Keratinocyte (primary cell): ENCODE results near the gene TUBB4B. TPM values are rescaled to one million over a fixed set of nuclear protein-coding genes. Genes with fewer than 3 reads are reported as not detected.

Experiments used
- DNase-seq: peaks from one replicate; pipeline ENCODE4 v3.0.0-alpha.2; 2011; ENCODE audit warnings: low read depth, missing footprints, low spot score
- FAIRE-seq: peaks from 2 replicates; lab custom pipeline; 2011; peaks lifted over from hg19 to GRCh38; lab: Jason Lieb, UNC
- H2AFZ ChIP-seq: 2 replicates; pipeline ENCODE4 v1.6.0; 2012; ENCODE audit warnings: low read length, control low read depth, inconsistent platforms; ENCODE audit not compliant: control insufficient read depth
- H3K27ac ChIP-seq: 2 replicates; pipeline ENCODE4 v1.5.1; 2011; ENCODE audit warnings: low read length; ENCODE audit not compliant: control insufficient read depth, insufficient read depth
- H3K27me3 ChIP-seq: 3 replicates; pipeline ENCODE4 v1.6.0; 2011; ENCODE audit warnings: low read length; ENCODE audit not compliant: control insufficient read depth, insufficient read depth; ENCODE audit errors: extremely low read depth
- H3K36me3 ChIP-seq, 2 experiments: 2 replicates in 1 of 2; 3 replicates in 1 of 2; pipeline ENCODE4 v1.5.1; 2011; ENCODE audit warnings: low read length in 2 of 2, mild to moderate bottlenecking in 1 of 2; ENCODE audit not compliant: control insufficient read depth in 2 of 2, insufficient read depth in 2 of 2; ENCODE audit errors: extremely low read depth in 1 of 2
- H3K4me1 ChIP-seq: 3 replicates; pipeline ENCODE4 v1.5.1; 2011; ENCODE audit warnings: low read length; ENCODE audit not compliant: control insufficient read depth, insufficient read depth; ENCODE audit errors: extremely low read depth
- H3K4me2 ChIP-seq: 3 replicates; pipeline ENCODE4 v1.6.0; 2011; ENCODE audit warnings: low read depth, low read length; ENCODE audit not compliant: control insufficient read depth, insufficient read depth; ENCODE audit errors: extremely low read depth
- H3K4me3 ChIP-seq, 3 experiments: fragments of 200-600 bp in 1 of 3; sonication (generic) in 1 of 3; 2 replicates in 2 of 3; 3 replicates in 1 of 3; pipeline ENCODE4 v1.5.1; 2011 to 2016; ENCODE audit warnings: low read length in 3 of 3, mild to moderate bottlenecking in 3 of 3, control low read depth in 2 of 3, inconsistent platforms in 1 of 3, low read depth in 1 of 3, mixed read lengths in 1 of 3, mixed run types in 1 of 3, moderate library complexity in 1 of 3; ENCODE audit not compliant: control insufficient read depth in 2 of 3, insufficient read depth in 2 of 3; ENCODE audit errors: extremely low read depth in 1 of 3
- H3K79me2 ChIP-seq: 2 replicates; pipeline ENCODE4 v1.6.0; 2012; ENCODE audit warnings: low read length; ENCODE audit not compliant: control insufficient read depth, insufficient read depth
- H3K9ac ChIP-seq: 3 replicates; pipeline ENCODE4 v1.6.0; 2011; ENCODE audit warnings: low read length; ENCODE audit not compliant: control insufficient read depth, insufficient read depth; ENCODE audit errors: extremely low read depth
- H3K9me1 ChIP-seq: 3 replicates; pipeline ENCODE4 v1.6.0; 2011; ENCODE audit warnings: low read length; ENCODE audit not compliant: control insufficient read depth, insufficient read depth; ENCODE audit errors: extremely low read depth
- H3K9me3 ChIP-seq: 2 replicates; pipeline ENCODE4 v1.5.1; 2012; ENCODE audit warnings: low read depth, low read length; ENCODE audit not compliant: control insufficient read depth
- H4K20me1 ChIP-seq: 3 replicates; pipeline ENCODE4 v1.6.0; 2011; ENCODE audit warnings: low read length; ENCODE audit not compliant: control insufficient read depth, insufficient read depth; ENCODE audit errors: extremely low read depth
- EZH2 ChIP-seq: IDR thresholded peaks from one replicate; pipeline ENCODE4 v1.6.1; 2012; ENCODE audit warnings: inconsistent platforms, mild to moderate bottlenecking, low read length, moderate library complexity
- dilution Hi-C: fragments of 300-500 bp; cut with MboI; formaldehyde crosslinking; loops from one replicate; pipeline ENCODE4 v1.7.0; 2020; ENCODE audit warnings: low sequenced_read_pairs; ENCODE audit not compliant: extremely low pct_ligation_motif_present
- polyA plus RNA-seq, 5 experiments: library from polyadenylated mRNA; depleted of rRNA in 3 of 5; stranded (reverse) in 3 of 5; stranded (forward) in 1 of 5; unstranded in 1 of 5; fragments of >200 nt; gene quantifications; 1 replicate in 1 of 5; 2 replicates in 3 of 5; 3 replicates in 1 of 5; pipeline versions ENCODE4 v1.2.1 to v1.2.3, GENCODE V29; 2011 to 2012; ENCODE audit warnings: missing spikeins in 2 of 5, low read depth in 1 of 5, low replicate concordance in 1 of 5
- TF ChIP-seq, protein P1 (sequence below), 3 experiments: IDR thresholded peaks in 1 of 3; conservative IDR thresholded peaks in 1 of 3; optimal IDR thresholded peaks in 1 of 3; 2 replicates in 2 of 3; 3 replicates in 1 of 3; pipeline versions ENCODE3 to v1.5.1; 2011; ENCODE audit warnings: low read length in 3 of 3, mild to moderate bottlenecking in 3 of 3, moderate library complexity in 2 of 3, control low read depth in 1 of 3, inconsistent platforms in 1 of 3; ENCODE audit not compliant: insufficient read depth in 2 of 3; ENCODE audit errors: extremely low read depth in 1 of 3

The TUBB4B gene
- polyA plus RNA-seq, 1 donor (not counting 4 experiments of a cell fraction or from before 2014, with no cell fraction given) = 440 TPM

DNA sequence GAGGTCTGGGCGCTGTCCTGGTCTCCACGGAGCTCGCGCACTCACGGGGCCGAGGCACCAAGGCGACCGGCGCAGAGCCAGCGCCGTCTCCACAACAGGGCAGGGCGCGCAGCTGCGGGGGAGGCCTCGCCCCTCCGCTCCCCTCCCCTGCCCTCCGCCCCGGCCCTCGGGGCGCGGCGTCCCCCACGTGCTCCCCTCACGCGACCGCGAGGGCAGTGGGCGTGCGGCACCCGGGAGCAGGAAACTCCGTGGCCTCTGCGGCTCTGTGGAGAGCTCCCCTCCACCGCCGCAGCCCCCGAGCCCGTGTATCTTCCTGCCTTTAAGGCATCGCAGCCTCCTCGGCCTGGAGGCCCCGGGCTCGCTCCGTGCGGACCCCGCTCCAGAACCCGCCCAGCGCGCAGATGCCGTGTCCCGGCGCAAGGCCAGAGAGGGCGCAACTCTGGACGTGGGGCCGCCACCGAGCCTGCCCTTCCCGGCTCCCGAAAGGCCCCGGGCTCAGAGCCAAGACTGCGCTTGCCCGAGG, 708 bp upstream of the TUBB4B start:
- peaks cover 33% of the 10 kb centered on the region for H3K79me2 ChIP-seq

DNA sequence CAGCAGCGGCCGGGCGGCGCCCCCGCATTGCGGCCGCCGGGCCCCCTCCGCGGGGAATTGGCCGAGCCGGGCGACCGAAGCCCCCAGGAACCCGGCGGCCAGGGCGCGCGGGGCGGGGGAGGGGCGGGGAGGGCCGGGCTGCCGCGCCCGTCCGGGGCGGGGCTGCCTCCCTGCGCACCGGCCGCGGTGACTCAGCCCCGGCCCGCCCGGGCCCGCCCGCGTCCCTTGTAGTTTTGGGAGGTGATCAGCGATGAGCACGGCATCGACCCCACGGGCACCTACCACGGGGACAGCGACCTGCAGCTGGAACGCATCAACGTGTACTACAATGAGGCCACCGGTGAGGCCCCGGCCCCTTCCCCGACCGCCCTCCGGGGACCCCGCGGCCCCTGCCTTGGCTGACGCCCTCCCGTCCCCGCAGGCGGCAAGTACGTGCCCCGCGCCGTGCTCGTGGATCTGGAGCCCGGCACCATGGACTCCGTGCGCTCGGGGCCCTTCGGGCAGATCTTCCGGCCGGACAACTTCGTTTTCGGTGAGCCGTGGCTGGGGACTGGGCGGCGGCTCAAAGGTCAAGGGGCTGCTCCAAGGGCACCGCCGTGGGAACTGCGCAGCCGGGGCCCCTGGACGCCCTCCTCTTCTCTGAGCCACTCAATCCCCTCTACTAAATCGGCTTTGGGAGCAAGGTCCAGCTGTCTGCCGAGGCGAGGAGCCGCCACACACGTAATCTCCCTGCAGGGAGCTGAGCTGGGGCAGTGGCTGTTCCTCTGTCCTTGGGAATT, 592 bp downstream of the TUBB4B start:
- peak overlapping the region; percentile 89 for H3K9ac ChIP-seq
- peak overlapping the region; percentile 90 to 94 (median 93) for H3K4me3 ChIP-seq
- H3K36me3 ChIP-seq = peaks cover 11 to 26% of the 10 kb centered on the region in 2 experiments
- H3K4me1 ChIP-seq = peaks cover 30% of the 10 kb centered on the region
- peak overlapping the region; percentile 84 for H3K4me2 ChIP-seq
- no peak for TF ChIP-seq EZH2
- TF ChIP-seq, protein P1, sequence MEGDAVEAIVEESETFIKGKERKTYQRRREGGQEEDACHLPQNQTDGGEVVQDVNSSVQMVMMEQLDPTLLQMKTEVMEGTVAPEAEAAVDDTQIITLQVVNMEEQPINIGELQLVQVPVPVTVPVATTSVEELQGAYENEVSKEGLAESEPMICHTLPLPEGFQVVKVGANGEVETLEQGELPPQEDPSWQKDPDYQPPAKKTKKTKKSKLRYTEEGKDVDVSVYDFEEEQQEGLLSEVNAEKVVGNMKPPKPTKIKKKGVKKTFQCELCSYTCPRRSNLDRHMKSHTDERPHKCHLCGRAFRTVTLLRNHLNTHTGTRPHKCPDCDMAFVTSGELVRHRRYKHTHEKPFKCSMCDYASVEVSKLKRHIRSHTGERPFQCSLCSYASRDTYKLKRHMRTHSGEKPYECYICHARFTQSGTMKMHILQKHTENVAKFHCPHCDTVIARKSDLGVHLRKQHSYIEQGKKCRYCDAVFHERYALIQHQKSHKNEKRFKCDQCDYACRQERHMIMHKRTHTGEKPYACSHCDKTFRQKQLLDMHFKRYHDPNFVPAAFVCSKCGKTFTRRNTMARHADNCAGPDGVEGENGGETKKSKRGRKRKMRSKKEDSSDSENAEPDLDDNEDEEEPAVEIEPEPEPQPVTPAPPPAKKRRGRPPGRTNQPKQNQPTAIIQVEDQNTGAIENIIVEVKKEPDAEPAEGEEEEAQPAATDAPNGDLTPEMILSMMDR (optimal IDR thresholded peaks at IDR 0.05 in 1 of 3, IDR thresholded peaks at IDR 0.05 in 1 of 3, conservative IDR thresholded peaks at IDR 0.05 in 1 of 3; ENCODE audit: extremely low read depth in 1 of 3, insufficient read depth in 2 of 3, low read length in 3 of 3) = no peak
- peaks cover 3% of the 10 kb centered on the region for H3K9me1 ChIP-seq
- dilution Hi-C loops = no loop called here
- no peak for DNase-seq
- FAIRE-seq = no peak
- H3K27ac ChIP-seq = peak overlapping the region; percentile 78
- no peaks in the 10 kb centered on the region for H3K9me3 ChIP-seq
- peaks cover 28% of the 10 kb centered on the region for H4K20me1 ChIP-seq
- no peak overlapping the region for H2AFZ ChIP-seq
- H3K79me2 ChIP-seq = peaks cover 33% of the 10 kb centered on the region
- H3K27me3 ChIP-seq = no peaks in the 10 kb centered on the region

More for the DNA sequence above, 708 bp upstream of the TUBB4B start:
- Histone ChIP-seq H3K9ac (peak overlapping the region; percentile 92), H3K4me3 (peak overlapping the region; percentile 77 to 85 (median 80)), H3K27me3 (no peaks in the 10 kb centered on the region), H2AFZ (peak overlapping the region; percentile 37), H3K4me2 (peak overlapping the region; percentile 82), H3K36me3 (peaks cover 11 to 26% of the 10 kb centered on the region in 2 experiments), H3K9me3 (no peaks in the 10 kb centered on the region), H3K4me1 (peaks cover 30% of the 10 kb centered on the region), H4K20me1 (peaks cover 28% of the 10 kb centered on the region), H3K9me1 (peaks cover 3% of the 10 kb centered on the region), H3K27ac (peak overlapping the region; percentile 90)
- dilution Hi-C loops = no loop called here
- no peak for TF ChIP-seq EZH2
- TF ChIP-seq, protein P1 (optimal IDR thresholded peaks at IDR 0.05 in 1 of 3, IDR thresholded peaks at IDR 0.05 in 1 of 3, conservative IDR thresholded peaks at IDR 0.05 in 1 of 3; ENCODE audit: extremely low read depth in 1 of 3, insufficient read depth in 2 of 3, low read length in 3 of 3) = no peak
- DNase-seq (no peak), FAIRE-seq (no peak)
